DOHH2 (cell line): Measurements from ENCODE around the gene ELOVL6.

ENCODE experiments used
- H3F3A ChIP-seq: fragments of 200-600 bp; sonication (generic), shearing (Covaris generic); 2 replicates; pipeline ENCODE4 v1.6.0; 2016; ENCODE audit warnings: antibody characterized with exemption, mild to moderate bottlenecking; ENCODE audit not compliant: control insufficient read depth, insufficient read depth
- H3K27ac ChIP-seq: fragments of 200-600 bp; sonication (generic); 2 replicates; pipeline ENCODE4 v1.5.1; 2014; ENCODE audit warnings: low read depth, mild to moderate bottlenecking, low read length, moderate library complexity
- H3K27me3 ChIP-seq: fragments of 200-600 bp; sonication (generic); 2 replicates; pipeline ENCODE4 v1.6.1; 2014; ENCODE audit warnings: mild to moderate bottlenecking, low read length, mixed read lengths; ENCODE audit not compliant: control insufficient read depth
- H3K36me3 ChIP-seq: fragments of 200-600 bp; sonication (generic); 2 replicates; pipeline ENCODE4 v1.6.1; 2014; ENCODE audit warnings: mild to moderate bottlenecking, low read length, moderate library complexity, mixed read lengths; ENCODE audit not compliant: control insufficient read depth
- H3K4me1 ChIP-seq: fragments of 200-600 bp; sonication (generic); 2 replicates; pipeline ENCODE4 v1.6.1; 2014; ENCODE audit warnings: mild to moderate bottlenecking, low read length, mixed read lengths; ENCODE audit not compliant: control insufficient read depth
- H3K4me2 ChIP-seq: fragments of 200-600 bp; sonication (generic); 2 replicates; pipeline ENCODE4 v1.6.0; 2014; ENCODE audit warnings: mild to moderate bottlenecking, low read length, moderate library complexity
- H3K4me3 ChIP-seq: fragments of 200-600 bp; sonication (generic); 2 replicates; pipeline ENCODE4 v1.5.1; 2014; ENCODE audit warnings: mild to moderate bottlenecking, low read length, mixed read lengths
- H3K79me2 ChIP-seq: fragments of 200-600 bp; sonication (generic); 2 replicates; pipeline ENCODE4 v1.6.1; 2014; ENCODE audit warnings: mild to moderate bottlenecking, low read length, mixed read lengths; ENCODE audit not compliant: control insufficient read depth
- H3K9me2 ChIP-seq: fragments of 200-600 bp; sonication (generic); replicated peaks from 2 replicates; pipeline ENCODE4 v1.6.1; 2014; ENCODE audit warnings: mild to moderate bottlenecking, low read length, mixed read lengths; ENCODE audit not compliant: control insufficient read depth
- H3K9me3 ChIP-seq: fragments of 200-600 bp; sonication (generic); 2 replicates; pipeline ENCODE4 v1.6.1; 2014; ENCODE audit warnings: antibody characterized with exemption, low read length, mixed read lengths; ENCODE audit not compliant: control insufficient read depth, insufficient read depth
- H4K20me1 ChIP-seq: fragments of 200-600 bp; sonication (generic); 2 replicates; pipeline ENCODE4 v1.6.0; 2014; ENCODE audit warnings: low read depth, mild to moderate bottlenecking, antibody characterized with exemption, low read length, moderate library complexity; ENCODE audit not compliant: control insufficient read depth, insufficient read depth
- EZH2phosphoT487 ChIP-seq: fragments of 200-600 bp; sonication (generic); IDR thresholded peaks from 2 replicates; pipeline ENCODE4 v1.6.1; 2017; ENCODE audit warnings: borderline replicate concordance, mild to moderate bottlenecking, antibody characterized with exemption, low read length, moderate library complexity, mixed read lengths
- TF ChIP-seq, protein P1 (sequence below): fragments of 200-600 bp; sonication (generic); IDR thresholded peaks from one replicate; pipeline ENCODE4 v1.5.1; 2014; ENCODE audit warnings: antibody characterized with exemption, mild to moderate bottlenecking, low read depth, low read length; ENCODE audit not compliant: poor library complexity, severe bottlenecking

Gene ELOVL6

DNA sequence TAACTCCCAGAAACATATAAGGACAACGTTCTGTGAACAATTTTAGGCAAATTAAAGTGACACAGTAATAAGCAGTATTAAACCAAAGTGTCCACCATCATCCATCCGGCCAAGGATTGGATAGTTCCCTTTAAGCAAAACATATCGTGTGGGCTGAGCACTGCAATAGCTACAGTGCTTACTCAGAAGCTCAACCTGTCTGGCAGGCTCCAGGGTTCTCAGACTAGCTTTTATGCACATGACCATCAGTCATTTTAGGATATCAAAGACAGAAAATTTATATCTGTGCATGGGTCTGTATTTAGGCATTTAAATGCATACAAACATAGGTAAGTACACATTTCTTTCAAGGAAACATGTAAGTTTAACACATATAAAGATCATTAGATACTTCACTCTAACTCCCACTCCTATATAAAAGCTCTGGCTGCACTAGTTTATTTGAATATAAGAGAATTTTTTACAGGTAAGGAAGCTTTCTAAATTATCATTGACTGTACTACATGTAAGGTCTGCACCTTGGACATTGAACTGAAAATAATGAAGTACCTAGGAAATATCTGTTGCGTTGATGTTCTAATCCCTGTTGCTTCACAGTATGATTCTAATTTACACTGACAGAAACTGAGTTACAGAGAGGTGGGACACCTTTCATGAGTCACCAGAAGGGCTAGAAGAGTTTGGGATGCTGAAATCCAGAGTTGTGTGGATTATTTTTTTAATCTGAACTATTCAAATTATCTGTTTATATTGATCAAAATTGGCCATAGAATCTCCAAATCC is 67.6 kb downstream of the ELOVL6 start:
- Histone ChIP-seq H3F3A (no peaks in the 10 kb centered on the region), H3K36me3 (peaks cover 8% of the 10 kb centered on the region), H3K9me3 (no peaks in the 10 kb centered on the region), H3K4me2 (no peak overlapping the region), H3K4me3 (no peak overlapping the region), H3K27me3 (no peaks in the 10 kb centered on the region), H3K4me1 (no peaks in the 10 kb centered on the region), H3K79me2 (no peaks in the 10 kb centered on the region), H3K27ac (no peak overlapping the region), H3K9me2 (no peaks in the 10 kb centered on the region), H4K20me1 (no peaks in the 10 kb centered on the region)
- TF ChIP-seq, protein P1, sequence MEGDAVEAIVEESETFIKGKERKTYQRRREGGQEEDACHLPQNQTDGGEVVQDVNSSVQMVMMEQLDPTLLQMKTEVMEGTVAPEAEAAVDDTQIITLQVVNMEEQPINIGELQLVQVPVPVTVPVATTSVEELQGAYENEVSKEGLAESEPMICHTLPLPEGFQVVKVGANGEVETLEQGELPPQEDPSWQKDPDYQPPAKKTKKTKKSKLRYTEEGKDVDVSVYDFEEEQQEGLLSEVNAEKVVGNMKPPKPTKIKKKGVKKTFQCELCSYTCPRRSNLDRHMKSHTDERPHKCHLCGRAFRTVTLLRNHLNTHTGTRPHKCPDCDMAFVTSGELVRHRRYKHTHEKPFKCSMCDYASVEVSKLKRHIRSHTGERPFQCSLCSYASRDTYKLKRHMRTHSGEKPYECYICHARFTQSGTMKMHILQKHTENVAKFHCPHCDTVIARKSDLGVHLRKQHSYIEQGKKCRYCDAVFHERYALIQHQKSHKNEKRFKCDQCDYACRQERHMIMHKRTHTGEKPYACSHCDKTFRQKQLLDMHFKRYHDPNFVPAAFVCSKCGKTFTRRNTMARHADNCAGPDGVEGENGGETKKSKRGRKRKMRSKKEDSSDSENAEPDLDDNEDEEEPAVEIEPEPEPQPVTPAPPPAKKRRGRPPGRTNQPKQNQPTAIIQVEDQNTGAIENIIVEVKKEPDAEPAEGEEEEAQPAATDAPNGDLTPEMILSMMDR = no peak
- TF ChIP-seq EZH2phosphoT487 = no peak

DNA sequence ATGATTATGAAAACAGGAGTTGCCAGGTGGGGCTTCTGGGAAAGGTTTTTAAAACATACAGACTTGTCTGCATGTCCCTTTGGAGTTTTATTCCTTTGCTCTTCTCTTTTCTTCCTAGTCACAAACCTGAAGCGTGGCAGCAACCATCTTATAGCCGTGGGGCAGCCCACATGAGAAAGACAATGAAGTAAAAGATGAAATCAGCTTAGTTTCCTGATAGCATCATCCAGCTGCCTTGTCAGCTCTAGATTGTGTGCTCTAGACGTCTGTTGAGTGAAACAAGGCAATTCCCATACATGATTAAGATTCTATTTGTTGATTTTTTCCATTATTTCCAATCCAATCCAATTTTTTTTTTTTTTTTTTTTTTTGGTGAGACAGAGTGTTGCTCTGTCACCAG is 68.9 kb downstream of the ELOVL6 start:
- Histone ChIP-seq H3K36me3 (peaks cover 8% of the 10 kb centered on the region), H3K4me3 (no peak overlapping the region)

DNA sequence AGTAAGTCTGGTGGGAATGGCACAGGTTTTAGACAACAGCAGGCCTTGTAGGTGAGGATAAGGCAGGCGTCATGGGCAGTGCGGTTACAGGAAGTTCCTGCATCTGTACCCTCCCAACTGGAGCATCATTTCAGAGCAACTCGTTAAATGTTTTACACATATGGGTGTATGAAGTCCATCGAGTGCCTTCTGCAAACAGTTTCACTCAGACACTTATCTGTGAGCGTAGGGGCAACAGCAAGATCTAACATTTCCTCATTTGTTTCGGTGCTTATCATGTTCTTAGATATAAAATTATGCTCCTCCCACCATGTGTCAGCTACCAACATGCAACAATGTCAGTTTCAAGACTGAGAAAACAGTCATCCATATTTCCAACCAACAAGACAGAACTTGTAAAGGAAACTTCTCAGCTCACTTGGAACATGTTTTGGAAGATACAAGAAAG is 69.9 kb downstream of the ELOVL6 start:
- H3K4me1 ChIP-seq = no peaks in the 10 kb centered on the region
- H3K27ac ChIP-seq = no peak overlapping the region
- H3F3A ChIP-seq = no peaks in the 10 kb centered on the region
- no peak overlapping the region for H3K4me3 ChIP-seq
- no peaks in the 10 kb centered on the region for H3K79me2 ChIP-seq
- H3K9me2 ChIP-seq = no peaks in the 10 kb centered on the region
- H3K36me3 ChIP-seq = peaks cover 4% of the 10 kb centered on the region
- H3K27me3 ChIP-seq = no peaks in the 10 kb centered on the region
- H3K9me3 ChIP-seq = no peaks in the 10 kb centered on the region
- no peak overlapping the region for H3K4me2 ChIP-seq
- no peaks in the 10 kb centered on the region for H4K20me1 ChIP-seq
- TF ChIP-seq, protein P1 = no peak
- TF ChIP-seq EZH2phosphoT487 = no peak

More for the DNA sequence above, 68.9 kb downstream of the ELOVL6 start:
- H4K20me1 ChIP-seq = no peaks in the 10 kb centered on the region
- no peaks in the 10 kb centered on the region for H3K9me3 ChIP-seq
- H3K4me2 ChIP-seq = no peak overlapping the region
- no peaks in the 10 kb centered on the region for H3K27me3 ChIP-seq
- no peak overlapping the region for H3K27ac ChIP-seq
- H3K4me1 ChIP-seq = no peaks in the 10 kb centered on the region
- TF ChIP-seq, protein P1 = no peak
- no peak for TF ChIP-seq EZH2phosphoT487
- H3K9me2 ChIP-seq = no peaks in the 10 kb centered on the region
- H3K79me2 ChIP-seq = no peaks in the 10 kb centered on the region
- H3F3A ChIP-seq = no peaks in the 10 kb centered on the region
